DMS 273 treated with DMSO at 0.1 percent for 48 hours (cell line): Measurements from ENCODE around the gene ZNF561.

Experiments used
- DNase-seq: peaks from one replicate; lab custom pipeline; 2025; lab: John Stamatoyannopoulos, UW

The ZNF561 gene

DNA sequence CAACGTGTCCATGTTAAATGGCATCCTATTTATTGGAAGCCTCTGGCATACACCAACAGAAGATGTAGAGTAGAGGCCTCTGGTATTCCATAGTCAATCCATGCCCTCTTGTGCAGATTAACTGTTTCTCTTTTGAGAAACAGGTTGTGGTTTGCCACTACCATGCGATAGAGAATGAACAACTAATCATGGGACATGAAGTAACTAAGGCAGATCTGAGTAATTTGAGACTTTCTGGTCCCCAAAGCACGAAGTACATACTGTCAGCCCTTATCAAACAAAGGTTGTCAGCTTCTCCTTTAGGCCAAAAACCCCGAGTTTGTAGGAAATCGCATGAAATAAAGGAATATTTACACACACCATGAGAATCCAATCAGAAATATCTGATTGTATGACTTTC is 40.3 kb downstream of the ZNF561 start:
- DNase-seq = no peak

DNA sequence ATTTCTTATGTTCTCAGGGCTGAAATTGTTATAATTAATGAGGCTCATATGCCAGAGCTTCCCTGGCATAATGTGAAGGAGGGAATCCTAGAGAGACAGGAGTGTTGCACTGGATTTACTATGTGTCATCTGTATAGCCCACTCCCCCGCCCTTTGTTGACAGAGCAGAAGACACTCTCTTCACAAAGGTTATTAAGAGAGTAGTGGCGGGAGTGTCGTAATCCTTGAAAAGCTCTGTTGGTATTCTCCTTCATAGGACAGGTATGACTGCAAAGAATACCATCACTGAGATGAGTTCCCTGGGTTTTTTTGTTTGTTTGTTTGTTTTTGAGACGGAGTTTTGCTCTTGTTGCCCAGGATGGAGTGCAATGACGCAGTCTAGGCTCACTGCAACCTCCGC is 50.8 kb downstream of the ZNF561 start:
- DNase-seq = no peak

DNA sequence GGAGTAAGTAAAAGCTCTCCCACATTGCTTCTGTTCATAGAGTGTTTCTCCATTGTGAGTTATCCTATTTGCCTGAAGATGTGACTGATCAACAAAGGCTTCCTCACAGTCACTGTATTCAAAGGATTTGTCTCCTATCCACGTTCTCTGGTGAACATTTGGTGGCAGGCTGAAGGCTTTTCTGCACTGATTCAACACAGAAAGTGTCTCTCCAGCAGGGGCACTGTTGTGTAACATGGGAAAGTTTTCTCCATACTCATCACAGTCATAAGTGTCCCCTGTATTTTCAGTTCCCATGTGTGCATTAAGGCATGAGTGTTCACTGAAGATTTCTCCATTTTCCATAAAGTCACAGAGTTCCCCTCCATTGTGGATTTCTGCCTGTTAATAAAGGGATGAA is 54.3 kb downstream of the ZNF561 start:
- no peak for DNase-seq

DNA sequence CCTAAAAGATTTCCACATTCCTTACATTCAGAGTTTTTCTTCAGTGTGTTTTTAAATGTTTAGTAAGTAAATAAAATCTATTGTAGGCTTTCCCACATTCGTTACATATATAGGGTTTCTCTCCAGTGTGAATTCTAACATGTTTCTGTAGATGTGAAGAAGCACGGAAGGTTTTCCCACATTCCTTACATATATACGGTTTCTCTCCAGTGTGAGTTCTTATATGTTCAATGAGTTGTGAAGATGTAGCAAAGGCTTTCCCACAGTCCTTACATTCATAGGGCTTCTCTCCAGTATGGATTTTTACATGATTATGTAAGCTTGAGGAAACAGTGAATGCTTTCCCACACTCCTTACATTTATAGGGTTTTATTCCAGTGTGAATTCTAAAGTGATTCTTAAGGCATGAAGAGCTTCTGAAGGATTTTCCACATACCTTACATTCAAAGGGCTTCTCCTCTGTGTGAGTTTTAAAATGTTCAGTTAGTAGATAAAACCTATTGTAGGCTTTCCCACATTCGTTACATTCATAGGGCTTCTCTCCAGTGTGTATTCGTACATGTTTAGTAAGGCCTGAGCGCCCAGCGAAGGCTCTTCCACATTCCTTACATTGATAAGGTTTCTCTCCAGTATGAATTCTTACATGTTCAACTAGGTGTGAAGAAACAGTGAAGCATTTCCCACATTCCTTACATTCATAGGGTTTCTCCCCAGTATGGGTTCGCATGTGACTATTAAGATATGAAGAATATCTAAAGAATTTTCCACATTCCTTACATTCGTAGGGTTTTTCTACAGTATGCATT is 54.9 kb downstream of the ZNF561 start:
- no peak for DNase-seq
